Subcutaneous adipose tissue (tissue), 4 donors: ENCODE measurements around the gene DROSHA. TPM values are rescaled to one million over a fixed set of nuclear protein-coding genes. Genes with fewer than 3 reads are reported as not detected.

Experiments
- total RNA-seq, 4 donors: library from RNA; depleted of rRNA; stranded (reverse); fragments of >200 nt; gene quantifications; one replicate each; pipeline ENCODE4 v1.1.0, GENCODE V29; 2016
- TF ChIP-seq, protein P1 (sequence below): fragments of 450-650 bp; IDR thresholded peaks from one replicate; pipeline ENCODE4 v1.5.1; 2016; ENCODE audit warnings: low read depth, mild to moderate bottlenecking, control low read depth, antibody characterized with exemption, moderate library complexity

DROSHA gene
- total RNA-seq, 4 donors from 2014 or later = 37.9 to 51.8 (median 40.4) TPM

DNA sequence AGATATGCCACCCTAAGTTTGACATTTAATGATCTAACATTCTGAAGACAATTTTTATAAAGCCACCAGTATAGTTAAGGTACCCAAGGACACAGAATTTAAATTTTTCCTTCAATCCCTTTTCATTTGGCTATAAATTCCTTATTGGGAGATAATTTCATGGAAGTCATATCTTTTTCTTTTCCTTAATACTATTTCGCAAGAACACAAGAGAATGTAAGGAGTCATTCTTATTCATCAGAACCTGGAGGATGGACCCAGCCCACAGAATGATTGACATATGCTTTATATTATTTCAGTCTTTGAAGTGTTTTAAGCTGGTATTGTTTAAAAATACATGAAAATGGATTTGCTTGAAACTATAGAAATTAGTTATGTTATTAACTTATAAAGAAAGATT lies 79.6 kb downstream of the DROSHA start:
- TF ChIP-seq, protein P1, sequence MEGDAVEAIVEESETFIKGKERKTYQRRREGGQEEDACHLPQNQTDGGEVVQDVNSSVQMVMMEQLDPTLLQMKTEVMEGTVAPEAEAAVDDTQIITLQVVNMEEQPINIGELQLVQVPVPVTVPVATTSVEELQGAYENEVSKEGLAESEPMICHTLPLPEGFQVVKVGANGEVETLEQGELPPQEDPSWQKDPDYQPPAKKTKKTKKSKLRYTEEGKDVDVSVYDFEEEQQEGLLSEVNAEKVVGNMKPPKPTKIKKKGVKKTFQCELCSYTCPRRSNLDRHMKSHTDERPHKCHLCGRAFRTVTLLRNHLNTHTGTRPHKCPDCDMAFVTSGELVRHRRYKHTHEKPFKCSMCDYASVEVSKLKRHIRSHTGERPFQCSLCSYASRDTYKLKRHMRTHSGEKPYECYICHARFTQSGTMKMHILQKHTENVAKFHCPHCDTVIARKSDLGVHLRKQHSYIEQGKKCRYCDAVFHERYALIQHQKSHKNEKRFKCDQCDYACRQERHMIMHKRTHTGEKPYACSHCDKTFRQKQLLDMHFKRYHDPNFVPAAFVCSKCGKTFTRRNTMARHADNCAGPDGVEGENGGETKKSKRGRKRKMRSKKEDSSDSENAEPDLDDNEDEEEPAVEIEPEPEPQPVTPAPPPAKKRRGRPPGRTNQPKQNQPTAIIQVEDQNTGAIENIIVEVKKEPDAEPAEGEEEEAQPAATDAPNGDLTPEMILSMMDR = no peak

DNA sequence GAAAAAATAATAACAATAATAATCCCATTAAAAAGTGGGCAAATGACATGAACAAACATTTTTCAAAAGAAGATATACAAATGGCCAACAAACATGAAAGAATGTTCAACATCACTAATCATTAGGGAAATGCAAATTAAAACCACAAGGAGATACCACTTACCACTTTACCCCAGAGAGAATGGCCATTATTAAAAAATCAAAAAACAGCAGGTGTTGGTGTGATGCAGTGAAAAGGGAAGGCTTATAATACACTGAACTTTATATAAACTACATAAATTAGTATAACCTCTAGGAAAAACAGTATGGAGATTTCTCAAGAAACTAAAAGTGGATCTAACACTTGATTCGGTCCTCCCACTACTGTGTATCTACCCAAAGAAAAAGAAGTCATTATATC lies 81.9 kb downstream of the DROSHA start:
- TF ChIP-seq, protein P1 = no peak

DNA sequence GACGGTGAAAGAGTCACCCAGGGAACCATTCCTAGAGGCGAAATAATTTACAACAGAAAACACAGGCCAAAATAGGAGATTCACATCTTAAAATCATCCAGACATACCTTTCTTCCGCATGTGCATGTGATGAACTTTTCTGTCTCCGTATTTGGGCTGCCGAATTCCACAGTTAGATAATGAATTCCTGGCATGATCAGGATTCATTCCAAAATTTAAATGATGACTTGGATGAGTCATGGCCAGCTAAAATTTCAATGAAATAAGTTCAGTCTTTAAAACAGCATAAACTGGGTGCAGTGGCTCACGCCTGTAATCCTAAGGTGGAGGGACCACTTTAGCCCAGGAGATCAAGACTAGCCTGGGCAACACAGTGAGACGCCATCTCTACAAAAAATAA lies 82.7 kb downstream of the DROSHA start:
- TF ChIP-seq, protein P1 = no peak

DNA sequence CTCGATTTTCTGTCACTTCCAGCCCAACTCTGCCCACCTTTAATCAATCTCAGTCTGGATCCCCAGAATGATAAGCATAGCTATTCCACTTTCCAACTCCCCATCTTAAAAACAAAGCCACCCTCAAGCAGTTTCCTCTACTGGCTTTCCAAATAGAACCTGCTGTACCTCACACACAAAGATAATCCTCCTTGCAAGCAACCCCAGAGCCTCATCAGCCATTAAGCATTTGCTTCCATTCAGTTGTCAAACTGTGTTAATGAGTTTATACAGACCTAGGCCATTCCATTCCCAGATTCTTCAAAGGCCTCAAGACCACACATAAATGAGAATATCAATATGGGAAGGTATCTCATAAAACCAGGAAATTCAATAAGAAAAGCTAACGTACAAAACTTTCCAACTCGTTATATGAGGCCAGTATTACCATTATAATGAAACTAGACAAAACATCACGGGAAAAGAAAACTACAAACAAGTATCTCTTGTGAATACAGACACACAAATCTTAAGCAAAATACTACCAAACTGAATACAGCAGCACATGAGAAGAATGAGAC lies 86.8 kb downstream of the DROSHA start:
- TF ChIP-seq, protein P1 = no peak

DNA sequence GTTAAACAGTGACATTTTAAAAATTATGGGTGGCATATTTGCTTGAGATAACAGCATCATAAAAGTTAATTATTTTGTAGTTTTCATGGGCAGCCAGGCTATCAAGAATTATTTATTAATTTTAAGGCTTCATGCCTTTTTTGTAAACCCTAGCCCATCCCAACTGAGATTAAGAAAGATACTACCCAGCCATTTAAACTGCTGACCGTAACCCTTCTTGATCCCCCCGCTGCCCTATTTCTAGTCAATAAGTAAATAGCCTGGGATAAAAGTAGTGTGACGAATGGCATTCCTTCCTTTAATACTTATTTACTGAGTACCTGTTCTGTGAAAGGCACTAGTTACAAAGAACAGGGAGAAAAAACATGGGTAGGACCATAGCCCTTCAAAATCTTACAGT lies 88.3 kb downstream of the DROSHA start:
- TF ChIP-seq, protein P1 = no peak

DNA sequence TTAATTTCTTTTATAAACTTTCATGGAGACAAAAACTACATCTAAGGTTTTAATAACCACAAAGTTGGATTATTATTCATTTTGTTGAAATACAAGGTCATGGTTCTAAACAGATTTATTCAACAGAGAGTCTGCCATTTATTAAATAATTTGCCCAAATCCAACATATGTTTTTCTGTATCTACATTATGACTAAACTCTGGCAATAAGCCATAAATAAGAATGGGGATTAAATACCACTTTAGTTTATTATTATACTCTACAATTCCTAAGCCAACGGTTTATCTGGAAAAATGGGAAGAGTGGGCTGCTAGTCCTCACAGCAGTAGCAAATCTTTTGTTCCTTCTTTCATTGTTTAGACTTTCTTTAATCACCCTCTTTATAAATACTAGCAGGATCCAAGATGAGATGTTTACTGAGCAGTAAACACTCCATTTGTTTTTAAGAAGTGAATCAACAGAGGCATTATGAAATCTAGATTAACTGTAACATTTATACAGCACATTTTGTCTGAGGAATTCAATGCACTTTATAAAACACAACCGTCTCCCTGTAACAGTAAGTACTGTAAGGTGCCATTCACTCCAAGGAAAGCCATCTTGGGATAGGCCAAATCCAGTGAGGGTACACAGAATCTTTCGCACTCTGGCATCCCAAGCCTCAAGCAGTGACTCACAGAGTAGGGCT lies 89.7 kb downstream of the DROSHA start:
- TF ChIP-seq, protein P1 = no peak

DNA sequence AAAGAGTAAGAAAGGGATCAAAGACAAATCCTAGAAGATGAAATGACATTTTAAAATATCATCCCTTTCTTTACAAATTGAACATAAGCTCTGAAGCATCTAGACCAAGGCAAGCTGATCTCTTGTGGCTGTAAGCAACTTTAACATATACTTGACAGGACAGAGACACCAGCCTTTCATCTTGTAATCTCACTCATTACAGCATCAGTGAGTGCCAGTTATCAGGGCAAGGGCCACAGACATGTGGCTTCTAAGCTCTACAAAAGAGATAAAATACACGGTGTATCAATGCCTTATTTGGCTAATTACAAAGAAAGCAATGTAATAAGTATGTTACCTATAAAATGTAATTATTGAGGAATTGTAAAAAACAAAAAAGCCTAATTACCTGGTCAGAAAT lies 95.0 kb downstream of the DROSHA start:
- TF ChIP-seq, protein P1 = no peak
